HG03457 (cell line): ENCODE data around the gene WDR33.

Experiments used
- ATAC-seq: cut with Tn5 transposase; IDR thresholded peaks from one replicate; pipeline ENCODE4 v1.9.1; 2021; ENCODE audit warnings: moderate number of reproducible peaks; ENCODE audit not compliant: unreplicated experiment

WDR33 gene

GRCh38 chr2:127721978-127722355 lies 89.0 kb downstream of the WDR33 start:
- no peak for ATAC-seq

- no peak for ATAC-seq
Observed at GRCh38 chr2:127721311-127721977, 89.5 kb downstream of the WDR33 start.

- no peak for ATAC-seq
Observed at GRCh38 chr2:127719301-127720218, 91.4 kb downstream of the WDR33 start.

GRCh38 chr2:127718271-127718670 lies 92.7 kb downstream of the WDR33 start:
- no peak for ATAC-seq

- ATAC-seq, result no peak
Observed at GRCh38 chr2:127715778-127716449, 95.1 kb downstream of the WDR33 start.

GRCh38 chr2:127713562-127713961 lies 97.4 kb downstream of the WDR33 start:
- no peak for ATAC-seq

- ATAC-seq, result no peak
Observed at GRCh38 chr2:127712999-127713398, 98.0 kb downstream of the WDR33 start.

GRCh38 chr2:127709336-127709735 lies 101.6 kb downstream of the WDR33 start:
- ATAC-seq, result no peak

- ATAC-seq, result no peak
Observed at GRCh38 chr2:127707890-127708648, 102.9 kb downstream of the WDR33 start.

- ATAC-seq, result no peak
Observed at GRCh38 chr2:127706215-127706990, 104.6 kb downstream of the WDR33 start.

- no peak for ATAC-seq
Observed at GRCh38 chr2:127705391-127706065, 105.4 kb downstream of the WDR33 start.

GRCh38 chr2:127704641-127705390 lies 106.2 kb downstream of the WDR33 start:
- no peak for ATAC-seq

- ATAC-seq, result no peak
Observed at GRCh38 chr2:127703282-127703681, 107.7 kb downstream of the WDR33 start.

GRCh38 chr2:127702395-127703009 lies 108.5 kb downstream of the WDR33 start:
- ATAC-seq, result no peak

GRCh38 chr2:127701651-127702394 lies 109.1 kb downstream of the WDR33 start:
- ATAC-seq, result peak; percentile 39

GRCh38 chr2:127701193-127701650 lies 109.7 kb downstream of the WDR33 start, which contains the start of gene SFT2D3:
SFT2D3 (plus strand) TSS chr2:127701497; CDS start chr2:127701529, 32 bp downstream.
- ATAC-seq, result peak; percentile 58

GRCh38 chr2:127700527-127701192 lies 110.3 kb downstream of the WDR33 start:
- ATAC-seq, result peak; percentile 47
